HG03280 (cell line): ENCODE results near the gene EPB41L5.
A peak's percentile ranks its signal among the peaks of the same experiment; 100 is the strongest.
"Not testable (repeated sequence)": the region's sequence is repeated elsewhere in the genome, so short reads cannot be mapped to it uniquely, and the experiment has no call there.

Source experiments
- ATAC-seq: cut with Tn5 transposase; IDR thresholded peaks from one replicate; pipeline ENCODE4 v1.9.1; 2021; ENCODE audit warnings: mild to moderate bottlenecking, moderate library complexity; ENCODE audit not compliant: unreplicated experiment

The EPB41L5 gene

DNA sequence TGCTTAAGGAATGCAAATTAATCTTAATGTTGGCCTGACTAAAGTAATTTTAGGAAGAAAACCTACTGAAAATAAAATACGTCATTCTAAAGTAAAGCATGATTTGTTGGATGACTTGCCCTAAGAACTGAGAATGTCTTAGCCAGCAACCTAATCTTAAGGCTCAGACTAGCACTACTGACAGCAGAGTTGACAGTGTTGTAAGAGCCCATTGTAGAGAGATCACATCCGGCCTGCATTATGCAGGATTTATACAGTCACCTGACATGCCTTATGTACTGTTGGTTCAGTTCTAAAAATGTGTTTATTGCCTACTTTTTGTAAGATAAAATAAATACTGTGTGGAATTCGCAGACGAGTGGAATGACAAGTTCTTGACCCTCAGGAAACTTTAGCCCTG, 128.0 kb downstream of the EPB41L5 start:
- ATAC-seq, result no peak

DNA sequence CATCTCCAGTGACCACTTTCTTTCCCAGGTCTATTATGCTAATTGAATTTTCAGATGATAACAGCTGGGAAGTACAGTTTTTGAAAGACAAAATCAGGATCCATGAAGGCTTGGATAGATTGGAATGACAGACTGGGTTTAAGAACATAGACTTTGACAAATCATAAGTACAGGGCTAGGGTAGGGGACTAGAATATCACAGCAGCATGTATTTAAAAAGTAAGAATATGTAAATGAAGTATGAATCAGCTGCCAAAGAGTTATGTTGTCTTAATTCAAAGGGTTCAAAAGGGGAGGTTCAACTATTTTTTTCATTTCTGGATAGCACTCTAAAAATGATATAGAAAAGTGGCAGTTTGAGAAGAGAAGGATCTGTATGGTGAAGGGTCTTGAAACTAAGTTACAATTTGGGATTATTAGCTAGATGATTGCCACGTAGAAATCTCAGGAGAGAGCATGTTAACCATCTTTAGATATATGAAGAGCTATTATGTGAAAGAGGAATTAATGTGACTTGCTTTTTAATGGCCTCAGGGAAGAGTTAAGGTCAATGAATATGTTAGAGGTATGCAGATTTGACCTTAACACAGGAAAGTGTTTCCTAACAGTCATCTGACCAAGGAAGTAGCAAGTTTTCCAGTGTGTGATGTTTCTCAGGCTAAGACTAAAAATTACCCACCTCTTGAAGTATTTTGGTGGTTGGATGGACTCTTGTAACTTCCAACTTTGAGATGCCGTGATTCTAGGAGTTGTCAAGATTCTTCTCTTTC, 128.6 kb downstream of the EPB41L5 start:
- no peak for ATAC-seq

DNA sequence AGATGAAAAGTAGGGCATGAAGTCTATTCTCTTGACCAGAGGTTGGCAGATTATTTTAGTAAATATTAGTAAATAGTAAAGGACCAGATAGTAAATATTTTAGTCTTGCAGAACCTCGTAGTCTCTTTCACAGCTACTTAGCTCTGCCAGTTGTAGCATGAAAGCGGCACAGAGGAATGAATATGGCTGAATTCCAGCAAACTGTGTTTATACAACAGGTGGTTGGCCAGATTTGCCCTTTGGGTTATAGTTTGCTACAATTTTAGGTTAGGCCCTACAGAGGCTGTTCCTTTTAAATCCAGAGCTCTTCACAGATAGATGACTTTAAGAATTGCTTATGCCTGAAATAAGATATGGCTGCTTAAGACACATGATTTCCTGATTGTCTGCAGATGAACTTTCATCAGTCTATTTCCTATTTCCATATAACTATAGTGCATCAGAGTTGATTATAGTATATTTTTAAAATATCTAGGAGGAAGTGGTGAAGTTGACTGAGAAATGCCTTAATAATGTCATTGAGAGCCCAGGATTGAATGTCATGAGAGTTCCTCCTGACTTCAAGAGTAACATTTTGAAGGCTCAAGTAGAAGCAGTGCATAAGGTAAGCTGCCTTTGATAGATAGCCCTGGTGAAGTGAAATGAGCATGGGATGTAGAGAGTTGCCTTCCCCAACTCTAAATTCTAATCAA, 129.8 kb downstream of the EPB41L5 start:
- ATAC-seq, result no peak

DNA sequence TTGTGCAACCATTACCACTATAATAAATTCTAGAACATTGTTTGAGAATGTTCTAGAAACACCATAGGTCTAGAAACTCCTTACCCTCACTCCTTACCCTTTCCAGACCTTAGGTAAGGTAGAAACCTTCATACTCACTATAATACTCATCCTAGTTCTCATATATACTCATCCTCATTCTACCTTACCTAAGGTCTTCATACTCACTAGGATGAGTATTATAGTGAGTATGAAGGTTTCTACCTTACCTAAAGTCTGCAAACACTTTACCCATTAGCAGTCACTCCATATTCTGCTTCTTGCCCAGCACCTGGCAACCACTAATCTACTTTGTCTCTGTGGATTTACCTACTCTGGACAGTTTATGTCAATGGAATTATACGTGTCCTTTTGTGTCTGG, 135.4 kb downstream of the EPB41L5 start:
- no peak for ATAC-seq

DNA sequence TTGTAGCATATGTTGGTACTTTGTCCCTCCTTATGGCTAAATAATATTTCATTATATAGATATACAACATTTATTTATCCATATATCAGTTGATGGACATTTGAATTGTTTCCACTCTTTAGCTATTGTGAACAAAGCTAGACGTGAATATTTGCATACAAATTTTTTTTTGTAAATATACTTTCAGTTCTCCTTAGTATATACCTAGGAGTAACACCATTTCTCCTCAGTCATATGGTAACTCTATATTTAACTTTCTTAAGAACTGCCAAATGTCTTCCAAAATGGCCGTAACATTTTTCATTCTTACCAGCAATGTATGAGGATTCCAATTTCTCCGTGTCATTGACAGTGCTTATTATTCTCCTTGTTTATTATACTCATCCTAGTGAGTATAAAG, 135.8 kb downstream of the EPB41L5 start:
- no peak for ATAC-seq

DNA sequence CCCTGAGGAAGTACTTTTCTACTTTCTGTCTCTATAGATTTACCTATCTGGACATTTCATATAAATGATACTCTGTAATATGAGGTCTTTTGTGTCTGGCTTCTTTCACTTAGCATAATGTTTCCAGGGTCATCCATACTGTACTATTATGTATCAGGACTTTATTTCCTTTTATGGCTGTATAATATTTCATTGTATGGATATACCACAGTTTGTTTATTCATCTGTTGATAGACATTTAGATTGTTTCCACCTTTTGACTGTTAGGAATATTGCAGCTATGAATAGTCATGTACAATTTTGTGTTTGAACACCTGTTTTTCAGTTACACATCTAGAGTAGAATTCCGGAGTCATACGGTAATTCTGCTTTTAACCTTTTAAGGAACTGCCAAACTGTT, 136.5 kb downstream of the EPB41L5 start:
- no peak for ATAC-seq

DNA sequence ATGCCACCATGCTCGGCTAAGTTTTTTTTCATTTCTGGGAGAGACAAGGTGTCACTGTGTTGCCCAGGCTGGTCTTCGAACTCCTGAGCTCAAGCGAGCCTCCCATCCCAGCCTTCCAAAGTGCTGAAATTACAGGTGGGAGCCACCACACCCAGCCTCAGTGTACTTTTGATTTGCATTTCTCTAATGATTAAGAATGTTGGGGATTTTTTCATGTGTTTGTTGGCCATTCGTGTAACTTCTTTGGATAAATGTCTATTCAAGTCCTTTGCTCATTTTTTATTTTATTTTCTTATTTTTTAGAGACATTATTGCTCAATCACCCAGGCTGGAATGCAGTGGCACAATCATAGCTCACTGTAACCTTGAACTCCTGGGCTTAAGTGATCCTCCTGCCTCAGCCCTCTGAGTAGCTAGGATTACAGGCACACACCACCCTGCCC, 137.2 kb downstream of the EPB41L5 start:
- ATAC-seq, result no peak

DNA sequence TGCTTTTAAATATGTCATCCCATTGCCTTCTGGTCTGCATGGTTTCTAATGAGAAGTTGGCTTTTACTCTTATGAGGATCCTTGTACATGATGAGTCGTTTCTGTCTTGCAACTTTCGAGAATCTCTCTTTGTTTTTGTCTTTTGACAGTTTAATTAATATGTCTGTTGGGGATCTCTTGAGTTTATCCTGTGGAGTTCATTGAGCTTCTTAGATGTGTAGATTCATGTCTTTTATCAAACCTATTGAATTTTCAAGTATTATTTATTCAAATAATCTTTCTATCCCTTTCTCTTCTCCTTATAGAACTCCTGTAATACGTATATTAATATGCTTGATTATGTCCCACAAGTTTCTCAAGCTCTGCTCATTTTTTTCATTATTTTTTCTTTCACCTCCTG, 142.4 kb downstream of the EPB41L5 start:
- no peak for ATAC-seq

DNA sequence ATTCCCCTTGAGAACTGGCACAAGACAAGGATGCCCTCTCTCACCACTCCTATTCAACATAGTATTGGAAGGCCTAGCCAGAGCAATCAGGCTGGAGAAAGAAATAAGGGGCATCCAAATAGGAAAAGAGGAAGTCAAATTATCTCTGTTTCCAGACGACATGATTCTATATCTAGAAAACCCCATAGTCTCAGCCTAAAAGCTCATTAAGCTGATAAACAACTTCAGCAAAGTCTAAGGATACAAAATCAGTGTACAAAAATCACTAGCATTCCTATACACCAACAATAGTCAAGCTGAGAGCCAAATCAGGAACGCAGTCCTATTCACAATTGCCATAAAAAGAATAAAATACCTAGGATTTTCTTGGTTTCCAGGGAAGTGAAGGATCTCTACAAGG, 145.8 kb downstream of the EPB41L5 start:
- not testable (repeated sequence) for ATAC-seq

DNA sequence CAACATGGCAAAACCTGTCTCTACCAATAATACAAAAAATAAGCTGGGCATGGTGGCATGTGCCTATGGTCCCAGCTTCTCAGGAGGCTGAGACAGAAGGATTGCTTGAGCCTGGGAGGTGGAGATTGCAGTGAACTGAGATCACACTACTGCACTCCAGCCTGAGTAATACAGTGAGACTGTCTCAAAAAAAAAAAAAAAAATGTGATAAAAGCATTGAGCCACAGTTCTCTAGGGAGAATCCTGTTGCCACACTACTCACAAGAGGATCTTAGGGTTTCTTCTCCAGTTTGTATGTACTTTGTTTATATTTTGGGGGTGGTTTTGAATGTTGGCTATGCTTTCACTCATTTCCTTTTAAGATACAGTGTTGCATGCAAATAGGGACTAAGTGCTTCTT, 148.3 kb downstream of the EPB41L5 start:
- no peak for ATAC-seq

DNA sequence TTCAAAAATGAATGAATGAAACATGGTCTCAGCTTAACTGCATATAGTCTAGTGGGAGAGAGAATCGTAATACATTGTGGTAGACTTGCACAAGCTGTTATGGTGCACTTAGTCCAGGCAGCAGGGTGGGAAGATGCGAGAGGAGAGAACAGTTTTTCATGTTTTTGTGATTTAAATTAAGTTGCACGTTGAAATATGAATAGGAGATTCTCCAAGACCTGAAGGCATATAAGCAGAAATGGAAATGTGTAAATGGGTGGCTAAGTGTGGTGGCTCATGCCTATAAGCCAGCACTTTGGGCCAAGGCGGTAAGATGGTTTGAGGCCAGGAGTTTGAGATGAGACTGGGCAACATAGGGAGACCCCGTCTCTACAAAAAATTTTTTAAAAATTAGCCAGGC, 149.8 kb downstream of the EPB41L5 start:
- no peak for ATAC-seq

DNA sequence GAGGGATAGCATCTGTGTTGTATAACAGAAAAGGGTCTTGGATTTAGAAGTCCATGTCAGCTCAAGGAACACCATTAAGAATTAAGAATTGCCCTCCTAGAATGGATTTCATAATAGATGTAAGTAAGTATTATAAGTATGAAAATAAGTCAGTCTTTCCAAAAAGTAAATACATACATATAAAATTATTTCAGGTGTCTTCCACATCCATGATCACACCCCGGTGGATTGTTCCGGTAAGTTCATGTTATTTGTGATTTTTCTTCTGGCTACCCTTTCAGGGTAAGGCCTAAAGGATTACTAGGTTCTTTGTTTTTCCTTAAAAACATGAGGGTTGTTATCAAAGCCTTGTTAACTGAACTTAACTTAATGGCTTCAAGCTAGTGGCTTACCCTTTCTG, 154.4 kb downstream of the EPB41L5 start:
- ATAC-seq, result no peak

DNA sequence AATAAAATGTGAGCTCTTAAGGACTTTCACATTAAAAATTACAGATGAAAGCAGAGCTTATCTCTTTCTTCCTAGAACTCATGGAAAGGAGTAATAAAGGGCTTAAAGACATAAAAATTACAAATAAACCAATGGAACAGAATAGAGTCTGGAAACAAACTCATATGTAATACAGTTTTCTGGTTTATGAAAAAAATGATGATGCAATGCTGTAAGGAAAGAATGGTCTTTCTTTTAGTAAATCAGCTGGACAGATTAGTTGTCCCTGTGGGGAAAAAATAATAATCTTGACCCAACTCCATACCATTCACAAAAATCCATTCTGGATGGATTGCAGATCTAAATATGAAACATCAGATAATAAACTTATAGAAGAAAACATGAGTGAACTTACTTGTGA, 156.1 kb downstream of the EPB41L5 start:
- ATAC-seq, result no peak

DNA sequence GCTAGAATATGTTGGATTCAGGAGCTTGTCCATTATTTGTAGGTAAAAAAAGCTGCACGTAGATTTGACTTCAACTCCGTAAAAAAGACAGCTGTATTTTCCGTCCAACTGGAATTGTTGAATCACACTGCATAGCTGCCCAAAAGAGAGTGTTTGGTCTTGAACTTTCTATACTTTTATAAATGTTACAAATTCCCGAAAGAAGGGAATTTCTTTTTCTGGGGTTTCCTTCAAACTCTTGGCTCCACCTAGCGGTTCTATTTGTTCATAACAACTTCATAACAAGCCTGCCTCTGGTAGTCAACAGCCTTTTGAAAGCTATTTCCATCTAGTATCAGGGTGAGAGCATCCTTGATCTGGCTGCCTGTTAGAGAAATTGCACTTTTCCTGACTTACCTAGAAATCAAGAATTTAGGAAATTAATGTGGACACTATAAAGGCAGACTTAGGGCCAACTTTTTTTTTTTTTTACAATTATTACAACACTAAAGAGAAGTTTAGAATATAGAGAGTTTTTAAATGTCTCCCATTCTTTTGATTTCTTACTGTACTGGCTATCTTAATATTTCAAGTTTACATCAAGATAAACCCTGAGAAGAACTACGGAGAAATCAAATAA, 162.2 kb downstream of the EPB41L5 start:
- ATAC-seq, result no peak

DNA sequence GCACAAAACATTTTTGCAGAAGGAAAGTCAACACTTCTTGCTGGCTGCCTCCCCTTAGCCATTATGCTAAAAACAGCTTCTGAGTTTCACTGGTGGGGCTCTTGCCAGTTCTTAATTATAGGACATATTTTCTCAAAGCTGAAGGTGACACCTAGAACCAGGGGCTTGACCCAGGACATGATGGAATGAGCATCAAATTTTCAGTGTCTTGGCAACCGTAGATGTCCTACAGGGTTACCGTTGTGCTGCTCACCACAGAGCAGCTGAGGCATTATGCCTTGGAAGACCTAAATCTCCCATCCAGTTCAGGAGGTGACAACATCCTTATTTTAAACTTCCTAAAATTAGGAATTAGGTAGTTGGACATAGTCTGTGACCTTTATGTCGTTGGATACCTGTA, 163.6 kb downstream of the EPB41L5 start:
- ATAC-seq, result no peak

DNA sequence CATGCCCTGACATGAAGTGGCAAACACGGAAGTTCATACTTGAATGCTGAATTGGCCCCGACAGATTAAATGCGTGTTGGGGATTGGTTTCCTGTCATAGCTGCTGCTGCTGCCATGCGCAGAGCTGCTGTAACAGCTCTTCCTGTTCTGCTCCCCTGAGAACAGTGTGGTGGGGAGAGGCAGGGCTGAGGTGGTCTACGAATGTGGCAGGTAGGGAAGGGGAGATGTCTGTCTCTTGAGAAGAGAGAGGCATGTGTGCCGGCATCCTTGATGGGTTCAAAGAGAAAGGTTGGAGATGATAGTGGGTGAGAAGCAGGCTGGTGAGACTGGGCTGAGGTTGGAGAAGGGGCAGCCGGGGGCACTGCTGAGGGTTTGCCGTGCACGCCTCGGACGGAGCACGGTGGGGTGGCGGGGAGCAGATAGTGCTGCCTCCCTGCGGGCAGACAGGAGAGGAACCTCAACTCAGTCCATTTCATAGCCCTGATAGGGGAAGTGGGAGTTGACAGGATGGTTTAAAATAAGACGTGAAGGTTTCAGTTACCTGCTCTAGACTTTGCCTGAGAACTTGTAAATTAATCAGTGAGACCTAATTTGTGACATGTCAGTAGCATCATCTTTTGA, 164.2 kb downstream of the EPB41L5 start:
- ATAC-seq, result peak; percentile 97

DNA sequence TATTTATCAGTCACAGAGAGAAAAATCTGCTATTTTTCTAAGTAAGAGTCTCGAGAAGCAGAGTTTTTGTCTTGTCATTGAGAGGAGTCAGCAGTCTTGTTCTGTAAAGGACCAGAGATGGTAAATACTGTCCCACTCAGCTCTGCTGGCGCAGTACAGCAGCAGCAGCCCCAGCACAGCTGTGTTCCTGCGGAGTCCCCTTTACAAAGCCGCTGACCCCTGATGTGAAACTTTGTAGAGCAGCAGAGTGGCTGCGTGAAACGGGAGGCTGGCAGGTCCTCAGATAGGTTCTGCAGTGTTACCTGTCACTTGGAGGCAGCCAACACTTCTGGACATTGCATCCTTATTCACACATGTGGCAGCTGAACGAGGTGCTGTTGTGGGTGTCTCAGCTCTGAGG, 165.1 kb downstream of the EPB41L5 start:
- no peak for ATAC-seq

DNA sequence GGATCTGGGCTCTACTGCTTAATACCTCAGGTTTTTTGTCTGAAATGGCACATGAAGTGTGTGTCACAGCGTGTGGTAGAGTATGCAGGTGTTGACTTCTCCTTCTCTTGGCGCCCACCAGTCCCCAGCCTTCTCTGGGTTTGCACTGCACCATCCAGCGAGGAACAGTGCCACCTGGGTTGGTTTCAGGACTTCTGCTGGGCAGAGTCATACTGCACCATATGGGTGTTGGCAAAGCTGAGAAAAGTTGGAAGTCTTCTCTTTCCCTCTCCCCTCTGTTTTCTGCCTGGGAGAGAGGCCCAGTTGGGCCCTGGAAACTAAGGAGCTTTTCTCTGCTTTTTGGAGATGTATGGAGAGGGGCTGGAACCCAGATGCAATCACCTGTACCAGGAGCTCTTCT, 166.5 kb downstream of the EPB41L5 start:
- ATAC-seq, result no peak

DNA sequence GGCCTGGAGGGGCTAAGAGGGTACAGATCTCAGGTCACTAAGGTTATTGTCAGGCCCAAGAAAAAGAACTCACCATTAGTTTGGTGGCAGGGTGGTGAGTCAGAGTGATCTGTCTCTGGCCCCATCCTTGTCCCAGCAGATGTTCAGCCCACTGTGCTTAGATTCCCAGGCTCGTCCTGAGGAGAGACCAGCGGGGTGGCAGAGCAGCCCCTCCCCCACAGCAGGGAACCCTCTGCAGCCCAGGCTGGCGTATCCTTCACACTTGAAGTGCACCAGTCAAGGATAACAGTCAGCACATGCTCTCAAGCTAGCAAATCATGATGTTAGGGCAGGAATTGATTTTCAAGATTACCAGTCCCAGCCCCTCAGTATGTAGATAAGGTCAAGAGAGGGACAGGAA, 167.2 kb downstream of the EPB41L5 start:
- no peak for ATAC-seq

DNA sequence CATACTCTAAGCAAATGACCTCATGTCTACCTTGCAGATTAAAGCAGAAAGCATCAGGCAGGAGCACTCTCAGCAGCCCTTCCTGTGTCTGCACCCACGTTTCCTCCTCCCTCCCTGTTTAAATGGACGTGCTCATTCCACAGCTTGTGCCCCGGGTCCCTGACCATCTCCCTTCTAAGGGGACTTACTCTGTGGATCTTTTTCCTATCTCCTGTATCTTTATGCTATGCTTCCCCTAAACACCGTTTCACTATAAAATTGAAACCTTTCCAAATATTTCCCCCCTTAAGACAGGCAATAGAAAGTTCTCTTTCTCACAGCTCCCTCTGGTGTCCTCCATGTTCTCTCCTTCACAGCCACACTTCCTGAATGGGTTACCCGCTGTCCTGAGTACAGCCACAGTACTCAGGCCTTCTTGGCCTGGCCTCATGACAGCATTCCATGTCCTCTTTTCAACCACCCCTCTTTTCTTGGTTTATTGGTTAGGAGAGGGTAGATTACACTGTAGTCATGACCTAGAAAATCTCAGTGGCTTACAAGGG, 169.2 kb downstream of the EPB41L5 start:
- ATAC-seq, result no peak

DNA sequence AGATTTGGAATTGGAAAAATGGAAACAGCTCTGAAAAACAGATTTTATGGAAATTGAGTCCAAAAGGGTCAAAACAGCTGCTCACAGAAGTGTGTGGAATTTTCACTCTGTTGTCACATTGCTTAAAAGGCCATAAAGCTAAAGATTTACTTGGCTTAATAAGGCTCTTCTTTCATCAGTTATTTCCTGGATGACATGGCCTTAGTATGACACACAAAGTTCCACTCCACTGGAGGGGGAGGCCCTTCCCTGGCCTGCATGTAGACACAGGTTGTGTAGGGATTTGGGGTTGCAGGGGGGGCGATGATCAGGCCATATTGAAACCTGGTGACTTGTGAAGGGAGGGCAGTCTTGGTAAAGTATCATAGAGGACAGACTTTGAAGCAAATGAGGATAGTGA, 176.3 kb downstream of the EPB41L5 start:
- ATAC-seq, result no peak
